HG03039 (cell line): Measurements from ENCODE around the gene TRIM65.
"Not testable (repeated sequence)": the region's sequence is repeated elsewhere in the genome, so short reads cannot be mapped to it uniquely, and the experiment has no call there.

ENCODE experiments used
- ATAC-seq: cut with Tn5 transposase; IDR thresholded peaks from one replicate; pipeline ENCODE4 v1.9.1; 2021; ENCODE audit warnings: mild to moderate bottlenecking, moderate library complexity; ENCODE audit not compliant: unreplicated experiment

TRIM65 gene

GRCh38 chr17:75876190-75876937 is 20.4 kb downstream of the TRIM65 start:
- no peak for ATAC-seq

GRCh38 chr17:75875940-75876189 is 20.9 kb downstream of the TRIM65 start:
- no peak for ATAC-seq

- ATAC-seq, result no peak
Observed at GRCh38 chr17:75875182-75875939, 21.4 kb downstream of the TRIM65 start.

- no peak for ATAC-seq
Observed at GRCh38 chr17:75874323-75875181, 22.2 kb downstream of the TRIM65 start.

GRCh38 chr17:75873587-75874322 is 23.0 kb downstream of the TRIM65 start:
- no peak for ATAC-seq

- ATAC-seq, result no peak
Observed at GRCh38 chr17:75872434-75873351, 24.1 kb downstream of the TRIM65 start.

GRCh38 chr17:75870228-75870627 is 26.5 kb downstream of the TRIM65 start:
- ATAC-seq, result not testable (repeated sequence)

- ATAC-seq, result no peak
Observed at GRCh38 chr17:75869282-75870141, 27.2 kb downstream of the TRIM65 start.

- ATAC-seq, result not testable (repeated sequence)
Observed at GRCh38 chr17:75868730-75869281, 27.9 kb downstream of the TRIM65 start.

GRCh38 chr17:75865404-75866188 is 31.2 kb downstream of the TRIM65 start:
- ATAC-seq, result not testable (repeated sequence)

- not testable (repeated sequence) for ATAC-seq
Observed at GRCh38 chr17:75864887-75865286, 31.9 kb downstream of the TRIM65 start.

GRCh38 chr17:75864448-75864871 is 32.3 kb downstream of the TRIM65 start:
- peak; percentile 69 for ATAC-seq

- no peak for ATAC-seq
Observed at GRCh38 chr17:75861927-75862317, 34.8 kb downstream of the TRIM65 start.

- ATAC-seq, result not testable (repeated sequence)
Observed at GRCh38 chr17:75859358-75859757, 37.4 kb downstream of the TRIM65 start.

- peak; percentile 4 for ATAC-seq
Observed at GRCh38 chr17:75856062-75856756, 40.5 kb downstream of the TRIM65 start.

GRCh38 chr17:75855310-75856061 is 41.3 kb downstream of the TRIM65 start, which contains the start of gene WBP2:
TSS of gene WBP2 (minus strand) at chr17:75855335. CDS start at chr17:75855297, 38 bp downstream.
- ATAC-seq, result peak; percentile 80
